HUES64 (cell line): ENCODE measurements around the gene KRTAP5-2.
"Not testable (repeated sequence)": the region's sequence is repeated elsewhere in the genome, so short reads cannot be mapped to it uniquely, and the experiment has no call there.

Experiments used
- H3K27ac ChIP-seq: 2 replicates; pipeline ENCODE4 v1.7.0; 2013; ENCODE audit warnings: low read depth, low read length, inconsistent platforms
- H3K27me3 ChIP-seq: 2 replicates; pipeline ENCODE4 v1.6.1; 2013; ENCODE audit warnings: mild to moderate bottlenecking, low read length; ENCODE audit not compliant: insufficient read depth
- H3K36me3 ChIP-seq: 2 replicates; pipeline ENCODE4 v1.6.1; 2013; ENCODE audit warnings: mild to moderate bottlenecking, low read length; ENCODE audit not compliant: insufficient read depth
- H3K4me1 ChIP-seq: 2 replicates; pipeline ENCODE4 v1.6.1; 2013; ENCODE audit warnings: mild to moderate bottlenecking, low read length, moderate library complexity; ENCODE audit not compliant: insufficient read depth
- H3K4me3 ChIP-seq: 2 replicates; pipeline ENCODE4 v1.5.1; 2013; ENCODE audit warnings: mild to moderate bottlenecking, low read length, moderate library complexity
- H3K9ac ChIP-seq: 2 replicates; pipeline ENCODE4 v1.6.1; 2013; ENCODE audit warnings: mild to moderate bottlenecking, low read depth, low read length
- H3K9me3 ChIP-seq: 2 replicates; pipeline ENCODE4 v1.6.1; 2013; ENCODE audit warnings: low read depth, low read length; ENCODE audit not compliant: insufficient read depth
- WGBS: fragments of 150-250, 120-280 bp; methylation state at CpG from one replicate; pipeline ENCODE4 v1.1.7; 2013; ENCODE audit warnings: missing lambda C conversion rate; 5-methylcytosine and 5-hydroxymethylcytosine counted together

KRTAP5-2 gene

DNA sequence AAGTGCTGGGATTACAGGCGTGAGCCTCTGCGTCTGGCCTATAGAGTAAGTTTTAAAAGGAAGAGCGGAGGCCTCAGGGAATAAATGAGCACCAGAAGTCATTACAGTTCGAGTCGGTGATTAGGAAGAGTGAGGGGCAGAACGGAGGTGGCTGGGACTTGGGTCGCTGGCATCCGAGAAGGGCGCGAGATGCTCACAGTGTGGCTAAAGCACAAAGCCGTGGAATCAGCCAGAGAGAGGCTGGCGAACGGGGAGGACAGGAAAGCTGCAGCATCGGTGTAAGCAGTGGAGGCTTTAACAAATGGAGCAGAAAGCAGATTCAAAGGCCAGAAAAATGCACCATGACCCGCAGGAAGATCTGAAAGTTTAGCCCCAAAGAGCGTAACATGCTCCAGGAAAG lies 26.5 kb upstream of the KRTAP5-2 start:
- 0 out of 2 replicates have a peak, but pooled peaks cover 3% of the 10 kb centered on the region for H3K4me1 ChIP-seq
- WGBS: 82% methylated on average over 16 of the region's 16 CpGs
- H3K36me3 ChIP-seq: no peaks in the 10 kb centered on the region
- H3K27ac ChIP-seq: no peak overlapping the region
- H3K9ac ChIP-seq: no peak overlapping the region
- H3K27me3 ChIP-seq: peaks cover 18% of the 10 kb centered on the region
- no peak overlapping the region for H3K4me3 ChIP-seq
- H3K9me3 ChIP-seq: no peaks in the 10 kb centered on the region

DNA sequence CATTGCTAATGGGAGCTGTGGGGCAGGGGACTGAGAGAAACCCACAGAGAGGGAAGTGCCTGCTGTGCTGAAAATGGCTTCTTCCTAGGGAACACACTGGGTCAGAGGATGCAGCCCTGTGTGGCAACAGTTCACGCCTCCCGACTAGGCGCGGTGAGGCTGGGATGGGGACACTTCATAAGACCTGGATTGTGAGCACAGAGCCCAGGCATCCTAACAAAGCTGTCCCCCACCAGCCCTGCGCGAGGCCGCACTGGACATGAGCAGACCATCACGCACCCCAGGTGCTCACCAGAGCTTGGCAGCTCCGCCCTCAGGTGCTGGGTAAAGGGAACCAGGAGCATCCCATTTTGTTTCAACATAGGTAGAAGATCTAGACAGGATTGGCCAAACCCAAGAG lies 25.6 kb upstream of the KRTAP5-2 start:
- Histone ChIP-seq H3K4me3 (no peak overlapping the region), H3K27me3 (peaks cover 11% of the 10 kb centered on the region), H3K9ac (no peak overlapping the region), H3K4me1 (no peaks in the 10 kb centered on the region), H3K36me3 (no peaks in the 10 kb centered on the region), H3K9me3 (no peaks in the 10 kb centered on the region), H3K27ac (no peak overlapping the region)
- 75% methylated on average over 9 of the region's 9 CpGs for whole genome bisulfite sequencing

DNA sequence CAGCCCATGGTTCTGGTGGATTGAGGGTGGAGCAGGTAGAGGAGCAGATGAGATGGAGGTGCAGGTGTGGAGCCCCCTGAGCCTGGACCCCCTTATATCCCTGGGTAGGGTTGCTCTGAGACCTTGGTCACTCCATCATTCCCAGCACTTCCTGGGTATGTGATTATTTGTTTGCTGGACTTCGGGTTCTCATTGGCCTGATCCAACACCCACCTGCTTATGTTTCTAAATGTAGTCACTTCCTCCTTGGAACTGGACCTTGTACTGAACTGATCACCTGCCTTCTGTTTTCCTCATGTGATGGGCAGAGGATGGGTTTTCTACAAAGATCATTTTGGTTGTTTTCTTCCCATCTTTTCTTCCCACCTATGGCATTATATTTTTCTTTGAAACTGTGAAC lies 24.0 kb upstream of the KRTAP5-2 start, which contains the start of gene KRTAP5-4:
TSS of gene KRTAP5-4 (minus strand) at position 53 of the 400 bp plus-strand sequence. CDS start at position 8, 45 bp downstream.
- H3K9me3 ChIP-seq: no peaks in the 10 kb centered on the region
- 100% methylated on average over 1 of the region's 1 CpG for WGBS
- H3K27me3 ChIP-seq: peaks cover 2% of the 10 kb centered on the region
- no peaks in the 10 kb centered on the region for H3K36me3 ChIP-seq
- H3K4me3 ChIP-seq: no peak within 1 kb of the TSS
- H3K4me1 ChIP-seq: no peaks in the 10 kb centered on the region
- H3K9ac ChIP-seq: no peak within 1 kb of the TSS
- H3K27ac ChIP-seq: no peak within 1 kb of the TSS

DNA sequence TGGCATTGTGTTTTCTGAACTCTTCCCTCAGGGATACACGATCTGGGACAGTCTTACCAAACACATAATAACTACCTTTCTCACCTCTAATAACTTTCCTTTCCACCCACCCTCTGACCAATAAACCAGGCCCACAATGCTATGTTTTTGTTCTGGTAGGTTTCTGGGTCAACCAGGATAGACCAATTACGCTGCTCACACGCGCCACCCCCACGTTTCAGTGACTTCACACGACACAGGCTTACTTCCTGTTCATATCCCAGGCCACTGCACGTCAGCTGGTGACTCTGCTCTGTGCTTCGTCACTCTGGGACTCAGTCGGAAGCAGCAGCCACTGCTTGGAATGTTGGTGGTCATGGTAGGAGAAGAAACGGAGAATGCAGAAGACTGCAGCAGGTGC lies 21.4 kb upstream of the KRTAP5-2 start:
- no peaks in the 10 kb centered on the region for H3K4me1 ChIP-seq
- peaks cover 5% of the 10 kb centered on the region for H3K27me3 ChIP-seq
- H3K9me3 ChIP-seq: no peaks in the 10 kb centered on the region
- H3K36me3 ChIP-seq: no peaks in the 10 kb centered on the region
- no peak overlapping the region for H3K27ac ChIP-seq
- H3K9ac ChIP-seq: no peak overlapping the region
- no peak overlapping the region for H3K4me3 ChIP-seq
- 95% methylated on average over 10 of the region's 10 CpGs for WGBS

DNA sequence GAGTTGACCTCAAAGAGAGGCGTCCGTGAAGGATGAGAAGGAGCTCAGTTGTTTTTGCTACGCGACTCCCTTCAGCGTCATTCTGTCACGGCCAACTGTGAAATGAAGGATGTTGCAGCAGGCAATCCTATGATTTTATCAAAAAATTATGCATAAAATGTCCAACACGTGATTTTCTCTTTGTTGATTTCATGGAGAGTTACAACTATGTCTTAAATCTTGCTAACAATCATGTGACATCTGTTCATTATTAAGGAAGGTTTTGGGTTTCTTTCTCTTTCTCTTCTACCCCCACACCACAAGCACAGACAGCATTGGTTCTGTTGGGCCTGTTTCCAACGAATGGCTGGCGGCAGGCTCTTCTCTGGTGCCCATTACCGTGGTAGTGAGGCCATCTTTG lies 20.1 kb upstream of the KRTAP5-2 start:
- no peak overlapping the region for H3K27ac ChIP-seq
- H3K27me3 ChIP-seq: peaks cover 5% of the 10 kb centered on the region
- H3K9ac ChIP-seq: no peak overlapping the region
- H3K36me3 ChIP-seq: no peaks in the 10 kb centered on the region
- no peak overlapping the region for H3K4me3 ChIP-seq
- 82% methylated on average over 10 of the region's 10 CpGs for WGBS
- H3K4me1 ChIP-seq: no peaks in the 10 kb centered on the region
- no peaks in the 10 kb centered on the region for H3K9me3 ChIP-seq

DNA sequence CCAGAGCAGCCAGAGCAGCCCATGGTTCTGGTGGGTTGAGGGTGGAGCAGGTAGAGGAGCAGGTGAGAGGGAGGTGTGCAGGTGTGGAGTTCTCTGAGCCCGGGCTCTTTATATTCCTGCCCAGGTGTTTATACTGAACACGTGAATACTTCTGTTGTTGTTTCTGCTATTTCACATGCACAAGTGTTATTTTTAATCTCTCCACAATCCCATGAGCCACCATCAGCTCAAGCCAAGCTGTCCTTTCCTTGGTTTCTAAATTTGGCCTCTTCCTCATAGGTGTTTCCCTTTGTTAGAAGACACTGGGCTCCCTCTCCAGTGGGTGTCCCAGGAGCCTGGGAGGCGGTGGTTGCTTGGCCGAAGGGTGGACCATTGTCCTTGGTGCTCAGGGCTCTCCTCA lies 10.3 kb upstream of the KRTAP5-2 start, which contains the start of gene KRTAP5-3:
TSS of gene KRTAP5-3 (minus strand) at position 101 of the 400 bp plus-strand sequence. CDS start at position 23, 78 bp downstream.
- WGBS: 73% methylated on average over 4 of the region's 4 CpGs
- H3K36me3 ChIP-seq: no peaks in the 10 kb centered on the region
- peaks cover 13% of the 10 kb centered on the region; the same call in 1 of the 2 replicates for H3K27me3 ChIP-seq
- H3K27ac ChIP-seq: no peak within 1 kb of the TSS
- H3K9ac ChIP-seq: no peak within 1 kb of the TSS
- peaks cover 3% of the 10 kb centered on the region; the same call in 1 of the 2 replicates for H3K9me3 ChIP-seq
- H3K4me3 ChIP-seq: no peak within 1 kb of the TSS
- 0 out of 2 replicates have a peak, but pooled peaks cover 9% of the 10 kb centered on the region for H3K4me1 ChIP-seq

DNA sequence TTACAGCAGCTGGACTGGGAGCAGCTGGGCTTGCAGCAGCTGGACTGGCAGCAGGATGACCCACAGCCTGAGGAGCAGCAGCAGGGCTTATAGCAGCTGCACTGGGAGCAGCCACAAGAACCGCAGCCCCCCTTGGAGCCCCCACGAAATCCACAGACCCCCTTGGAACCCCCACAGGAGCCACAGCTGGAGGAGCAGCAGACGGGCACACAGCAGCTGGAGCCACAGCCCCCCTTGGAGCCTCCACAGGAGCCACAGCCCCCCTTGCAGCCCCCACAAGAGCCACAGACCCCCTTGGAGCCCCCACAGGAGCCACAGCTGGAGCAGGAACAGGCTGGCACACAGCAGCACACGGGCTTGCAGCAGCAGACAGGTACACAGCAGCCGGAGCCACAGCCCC lies 9.8 kb upstream of the KRTAP5-2 start:
- H3K9ac ChIP-seq: not testable (repeated sequence)
- H3K27me3 ChIP-seq: peaks cover 13% of the 10 kb centered on the region; the same call in 1 of the 2 replicates
- WGBS: 82% methylated on average over 5 of the region's 5 CpGs

DNA sequence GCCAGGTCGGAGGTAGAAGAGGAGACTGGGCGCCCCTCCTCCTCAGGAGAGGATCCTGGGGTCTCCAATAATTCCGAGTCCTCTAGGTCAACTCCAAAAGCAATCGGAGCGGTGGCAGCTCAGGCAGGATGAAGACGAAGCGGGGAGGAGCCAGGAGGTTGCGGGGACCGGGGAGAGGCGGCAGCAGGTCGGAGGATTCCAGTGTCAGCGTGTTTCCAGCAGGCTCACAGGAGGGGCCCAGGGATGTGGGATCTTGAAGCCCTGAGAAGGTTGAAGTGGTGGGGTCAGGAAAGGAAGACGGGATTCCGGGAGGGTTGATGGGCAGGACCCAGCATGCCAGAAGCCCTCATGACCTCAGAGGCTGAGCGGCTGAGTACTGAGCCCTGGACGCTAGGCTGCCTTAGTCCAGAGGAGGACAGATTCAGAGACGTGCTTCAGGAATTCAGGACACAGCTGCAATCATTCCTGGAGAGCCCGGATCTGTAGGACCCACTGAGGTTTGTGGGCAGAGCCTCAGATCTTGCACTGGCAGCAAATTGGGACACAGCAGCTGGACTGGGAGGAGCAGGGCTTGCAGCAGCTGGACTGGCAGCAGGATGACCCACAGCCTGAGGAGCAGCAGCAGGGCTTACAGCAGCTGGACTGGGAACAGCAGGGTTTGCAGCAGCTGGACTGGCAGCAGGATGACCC lies 9.2 kb upstream of the KRTAP5-2 start:
- H3K27me3 ChIP-seq: peaks cover 13% of the 10 kb centered on the region; the same call in 1 of the 2 replicates
- WGBS: 29% methylated on average over 18 of the region's 18 CpGs
- H3K4me1 ChIP-seq, H3K36me3 ChIP-seq, H3K9ac ChIP-seq, H3K9me3 ChIP-seq, H3K27ac ChIP-seq, H3K4me3 ChIP-seq: not testable (repeated sequence)

More for the DNA sequence above, 9.8 kb upstream of the KRTAP5-2 start:
- H3K27ac ChIP-seq, H3K9me3 ChIP-seq, H3K4me3 ChIP-seq, H3K36me3 ChIP-seq, H3K4me1 ChIP-seq: not testable (repeated sequence)

DNA sequence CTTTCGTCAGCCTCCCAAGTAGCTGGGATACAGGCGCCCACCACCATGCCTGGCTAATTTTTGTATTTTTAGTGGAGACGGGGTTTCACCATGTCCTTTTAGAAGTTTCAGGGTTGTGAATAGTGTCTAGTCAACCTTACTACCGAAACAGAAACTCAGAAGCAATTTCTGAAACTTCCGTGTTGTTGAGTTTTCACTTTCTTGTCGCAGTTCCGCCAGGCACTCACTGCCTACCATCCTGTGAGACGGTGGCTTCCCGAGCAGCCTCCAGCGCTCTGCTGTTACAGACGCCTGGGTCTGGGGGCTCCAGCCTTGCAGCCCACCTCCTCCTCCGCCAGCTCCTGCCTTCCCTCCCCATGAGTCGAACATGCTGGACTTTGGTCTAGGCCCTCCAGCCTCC lies 7.8 kb upstream of the KRTAP5-2 start:
- peaks cover 13% of the 10 kb centered on the region; the same call in 1 of the 2 replicates for H3K27me3 ChIP-seq
- not testable (repeated sequence) for H3K9me3 ChIP-seq
- WGBS: 95% methylated on average over 13 of the region's 13 CpGs

DNA sequence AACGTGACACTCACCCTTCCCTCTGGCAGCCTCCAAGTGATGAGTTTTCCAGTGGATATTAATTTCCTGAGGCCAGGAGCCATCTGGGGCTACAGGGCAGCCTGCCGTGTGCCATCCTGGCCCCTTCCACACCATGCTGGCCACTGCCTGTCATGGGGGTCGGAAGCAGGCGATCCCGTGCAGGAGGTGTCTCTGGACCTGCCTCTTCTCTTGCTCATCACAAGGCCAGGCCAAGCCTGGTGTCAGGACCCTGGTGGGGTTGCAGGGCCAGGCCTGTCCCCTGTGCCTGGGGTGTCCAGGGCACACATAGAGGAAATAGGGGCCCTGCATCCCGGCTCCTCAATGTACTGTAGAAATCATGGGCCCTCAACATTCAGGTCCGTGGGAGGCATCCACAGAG lies 6.6 kb upstream of the KRTAP5-2 start:
- no peak overlapping the region for H3K27ac ChIP-seq
- peaks cover 13% of the 10 kb centered on the region; the same call in 1 of the 2 replicates for H3K27me3 ChIP-seq
- H3K4me3 ChIP-seq: no peak overlapping the region
- peaks cover 9% of the 10 kb centered on the region; the same call in 1 of the 2 replicates for H3K4me1 ChIP-seq
- peaks cover 5% of the 10 kb centered on the region for H3K9me3 ChIP-seq
- no peak overlapping the region for H3K9ac ChIP-seq
- 94% methylated on average over 7 of the region's 7 CpGs for WGBS
- H3K36me3 ChIP-seq: no peaks in the 10 kb centered on the region

More for the DNA sequence above, 7.8 kb upstream of the KRTAP5-2 start:
- H3K4me1 ChIP-seq, H3K36me3 ChIP-seq, H3K27ac ChIP-seq, H3K4me3 ChIP-seq, H3K9ac ChIP-seq: not testable (repeated sequence)

DNA sequence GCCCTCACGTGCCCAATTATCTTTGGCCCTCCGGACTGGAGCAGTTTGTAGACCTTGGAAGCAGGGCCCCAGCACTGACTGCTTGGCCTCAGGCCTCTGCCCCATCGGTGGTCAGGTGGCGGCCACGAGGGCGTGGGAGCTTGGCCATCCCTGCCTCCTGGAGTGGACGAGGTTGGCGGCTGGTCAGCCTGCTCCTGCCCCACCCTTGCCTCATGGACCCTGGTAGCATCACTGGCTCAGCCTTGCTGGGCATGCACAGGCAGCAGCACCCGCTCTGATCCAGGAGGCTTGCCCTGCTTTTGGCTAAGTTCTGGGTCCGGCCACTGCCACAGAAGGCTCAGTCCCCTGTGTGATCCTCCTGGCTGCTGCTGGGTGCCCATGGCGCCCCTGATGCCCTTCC lies 6.1 kb upstream of the KRTAP5-2 start:
- H3K27me3 ChIP-seq: peaks cover 13% of the 10 kb centered on the region; the same call in 1 of the 2 replicates
- no peaks in the 10 kb centered on the region for H3K36me3 ChIP-seq
- 93% methylated on average over 11 of the region's 11 CpGs for WGBS
- H3K4me1 ChIP-seq: peaks cover 9% of the 10 kb centered on the region; the same call in 1 of the 2 replicates
- H3K4me3 ChIP-seq: no peak overlapping the region
- H3K9me3 ChIP-seq: peaks cover 5% of the 10 kb centered on the region
- H3K27ac ChIP-seq: no peak overlapping the region
- no peak overlapping the region for H3K9ac ChIP-seq
